GM12865 (cell line): ENCODE measurements around the gene CALHM4.

Experiments
- DNase-seq: peaks from one replicate; pipeline ENCODE4 v3.0.0; 2010; ENCODE audit warnings: low read depth
- H3K4me3 ChIP-seq: 2 replicates; pipeline ENCODE4 v1.5.1; 2011; ENCODE audit warnings: mild to moderate bottlenecking, low read depth, low read length, control low read depth
- CTCF ChIP-seq: IDR thresholded peaks from 2 replicates; pipeline ENCODE4 v1.5.1; 2011; ENCODE audit warnings: low read length, control low read depth, low read depth, inconsistent platforms; ENCODE audit not compliant: insufficient read depth; ENCODE audit errors: missing control alignments

Gene CALHM4

GRCh38 chr6:116535109-116535508 is 18.4 kb upstream of the CALHM4 start:
- no peak for DNase-seq
- TF ChIP-seq CTCF, result no peak

GRCh38 chr6:116536216-116536621 is 17.3 kb upstream of the CALHM4 start:
- no peak overlapping the region for H3K4me3 ChIP-seq
- DNase-seq, result peak; percentile 65
- TF ChIP-seq CTCF, result peak; percentile 57

More at GRCh38 chr6:116535109-116535508, 18.4 kb upstream of the CALHM4 start:
- H3K4me3 ChIP-seq, result no peak overlapping the region

- no peak for DNase-seq
- TF ChIP-seq CTCF, result no peak
- H3K4me3 ChIP-seq, result no peak overlapping the region
These were observed 11.1 kb upstream of the CALHM4 start for GRCh38 chr6:116542426-116542825.

GRCh38 chr6:116543149-116543548 is 10.4 kb upstream of the CALHM4 start:
- H3K4me3 ChIP-seq, result no peak overlapping the region
- TF ChIP-seq CTCF, result no peak
- DNase-seq, result no peak

GRCh38 chr6:116545651-116546050 is 7.9 kb upstream of the CALHM4 start, which contains the start of gene TRAPPC3L:
TSS of gene TRAPPC3L (minus strand) at chr6:116545684. CDS start at chr6:116545514, 170 bp downstream.
- no peak for DNase-seq
- no peak within 1 kb of the TSS for H3K4me3 ChIP-seq
- no peak for TF ChIP-seq CTCF

- no peak for DNase-seq
- H3K4me3 ChIP-seq, result no peak overlapping the region
- no peak for TF ChIP-seq CTCF
These were observed 6.2 kb upstream of the CALHM4 start for GRCh38 chr6:116547358-116547757.

GRCh38 chr6:116550796-116551195 is 2.8 kb upstream of the CALHM4 start:
- no peak for DNase-seq
- no peak for TF ChIP-seq CTCF
- H3K4me3 ChIP-seq, result no peak overlapping the region
